Neural cell (in vitro differentiated cells): ENCODE data around the gene SLC6A6. TPM values are rescaled to one million over a fixed set of nuclear protein-coding genes. Genes with fewer than 3 reads are reported as not detected.
"Not testable (repeated sequence)": the region's sequence is repeated elsewhere in the genome, so short reads cannot be mapped to it uniquely, and the experiment has no call there.

Experiments used
- H2AFZ ChIP-seq: fragments of 200-600, 300-800 bp; sonication (generic), shearing (Covaris generic); 2 replicates; pipeline ENCODE4 v1.6.0; 2014; ENCODE audit warnings: low read depth, mild to moderate bottlenecking, antibody characterized with exemption, low read length, moderate library complexity
- H3F3A ChIP-seq: fragments of 200-600 bp; shearing (Covaris generic); 2 replicates; pipeline ENCODE4 v1.6.1; 2016; ENCODE audit warnings: mild to moderate bottlenecking, moderate library complexity, mixed read lengths, antibody characterized with exemption, low read length; ENCODE audit not compliant: insufficient read depth, poor library complexity, severe bottlenecking
- H3K27ac ChIP-seq: fragments of 200-600, 300-800 bp; sonication (generic), shearing (Covaris generic); 2 replicates; pipeline ENCODE4 v1.5.1; 2014; ENCODE audit warnings: mild to moderate bottlenecking, low read length, moderate library complexity
- H3K27me3 ChIP-seq: fragments of 300-800, 200-600 bp; sonication (generic), shearing (Covaris generic); 2 replicates; pipeline ENCODE4 v1.6.0; 2014; ENCODE audit warnings: mild to moderate bottlenecking, low read depth, low read length, moderate library complexity; ENCODE audit not compliant: insufficient read depth
- H3K36me3 ChIP-seq: fragments of 300-800, 200-600 bp; sonication (generic), shearing (Covaris generic); 2 replicates; pipeline ENCODE4 v1.5.1; 2014; ENCODE audit warnings: mild to moderate bottlenecking, antibody characterized with exemption, low read length, moderate library complexity; ENCODE audit not compliant: insufficient read depth
- H3K4me2 ChIP-seq: fragments of 300-800, 200-600 bp; sonication (generic), shearing (Covaris generic); 2 replicates; pipeline ENCODE4 v1.6.0; 2014; ENCODE audit warnings: mild to moderate bottlenecking, low read length
- H3K4me3 ChIP-seq: fragments of 300-800, 200-600 bp; sonication (generic), shearing (Covaris generic); 2 replicates; pipeline ENCODE4 v1.5.1; 2014; ENCODE audit warnings: mild to moderate bottlenecking, low read length, moderate library complexity
- H3K79me2 ChIP-seq: fragments of 200-600 bp; shearing (Covaris generic); replicated peaks from 2 replicates; pipeline ENCODE4 v1.6.0; 2014; ENCODE audit warnings: mild to moderate bottlenecking, low read length, moderate library complexity; ENCODE audit not compliant: insufficient read depth
- H3K9ac ChIP-seq: fragments of 300-800, 200-600 bp; sonication (generic), shearing (Covaris generic); 2 replicates; pipeline ENCODE4 v1.6.1; 2016; ENCODE audit warnings: mild to moderate bottlenecking, low read length, mixed read lengths
- H3K9me2 ChIP-seq: fragments of 200-600 bp; shearing (Covaris generic); 2 replicates; pipeline ENCODE4 v1.6.1; 2016; ENCODE audit warnings: mild to moderate bottlenecking, low read length, mixed read lengths; ENCODE audit not compliant: insufficient read depth
- H3K9me3 ChIP-seq: fragments of 200-600, 300-800 bp; sonication (generic), shearing (Covaris generic); 2 replicates; pipeline ENCODE4 v1.6.1; 2016; ENCODE audit warnings: mild to moderate bottlenecking, mixed run types, low read length, moderate library complexity, mixed read lengths
- H4K20me1 ChIP-seq: fragments of 200-600 bp; shearing (Covaris generic); 2 replicates; pipeline ENCODE4 v1.6.1; 2016; ENCODE audit warnings: mild to moderate bottlenecking, mixed run types; ENCODE audit not compliant: insufficient read depth
- CTCF ChIP-seq: fragments of 450-650 bp; IDR thresholded peaks from 2 replicates; pipeline ENCODE4 v1.5.1; 2014; ENCODE audit warnings: antibody characterized with exemption, mild to moderate bottlenecking, moderate library complexity; ENCODE audit not compliant: poor library complexity, severe bottlenecking
- EP300 ChIP-seq: fragments of 450-650 bp; conservative IDR thresholded peaks from 2 replicates; pipeline ENCODE4 v1.6.1; 2014; ENCODE audit warnings: antibody characterized with exemption, mild to moderate bottlenecking, moderate library complexity; ENCODE audit not compliant: poor library complexity, severe bottlenecking
- EZH2 ChIP-seq: fragments of 200-600, 300-800 bp; shearing (Covaris generic), sonication (generic); IDR thresholded peaks from 2 replicates; pipeline ENCODE4 v1.6.1; 2014; ENCODE audit warnings: antibody characterized with exemption, low read length, borderline replicate concordance, mild to moderate bottlenecking; ENCODE audit not compliant: insufficient read depth, poor library complexity, severe bottlenecking
- MXI1 ChIP-seq: fragments of 450-650 bp; conservative IDR thresholded peaks from 2 replicates; pipeline ENCODE4 v1.6.1; 2014; ENCODE audit warnings: antibody characterized with exemption, mild to moderate bottlenecking; ENCODE audit not compliant: poor library complexity, severe bottlenecking
- POLR2AphosphoS5 ChIP-seq: IDR thresholded peaks from 2 replicates; pipeline ENCODE4 v1.6.1; 2012
- RAD21 ChIP-seq: fragments of 450-650 bp; conservative IDR thresholded peaks from 2 replicates; pipeline ENCODE4 v1.6.1; 2014; ENCODE audit warnings: antibody characterized with exemption, mild to moderate bottlenecking, moderate library complexity
- REST ChIP-seq: IDR thresholded peaks from 2 replicates; pipeline ENCODE4 v1.6.1; 2012; ENCODE audit warnings: borderline replicate concordance
- SMC3 ChIP-seq: fragments of 450-650 bp; conservative IDR thresholded peaks from 2 replicates; pipeline ENCODE4 v1.6.1; 2014; ENCODE audit warnings: antibody characterized with exemption, mild to moderate bottlenecking, moderate library complexity; ENCODE audit not compliant: poor library complexity
- TAF1 ChIP-seq: IDR thresholded peaks from 2 replicates; pipeline ENCODE4 v1.6.1; 2012; ENCODE audit warnings: low read depth
- polyA plus RNA-seq: library from polyadenylated mRNA; depleted of rRNA; stranded (reverse); fragments of >200 nt; gene quantifications from 2 replicates; pipeline ENCODE4 v1.2.3, GENCODE V29; 2014

The SLC6A6 gene
- polyA plus RNA-seq, 1 donor from 2014 or later: 15.9 TPM

GRCh38 chr3:14407203-14407602 lies 4.8 kb downstream of the SLC6A6 start:
- Histone ChIP-seq H3K9me3 (no peaks in the 10 kb centered on the region), H3K27me3 (no peaks in the 10 kb centered on the region), H3F3A (no peaks in the 10 kb centered on the region), H3K9me2 (no peaks in the 10 kb centered on the region), H3K36me3 (no peaks in the 10 kb centered on the region), H3K4me3 (no peak overlapping the region), H2AFZ (no peak overlapping the region), H3K4me2 (no peak overlapping the region), H3K79me2 (peaks cover 33% of the 10 kb centered on the region), H3K9ac (no peak overlapping the region), H3K27ac (no peak overlapping the region), H4K20me1 (no peaks in the 10 kb centered on the region)
- TF ChIP-seq EP300: no peak
- TF ChIP-seq RAD21: no peak
- TF ChIP-seq CTCF: no peak
- no peak for TF ChIP-seq SMC3
- TF ChIP-seq EZH2: no peak
- no peak for TF ChIP-seq REST
- TF ChIP-seq TAF1: no peak
- no peak for TF ChIP-seq POLR2AphosphoS5

GRCh38 chr3:14409779-14410063 lies 7.3 kb downstream of the SLC6A6 start:
- H3K9me3 ChIP-seq, H4K20me1 ChIP-seq, H3F3A ChIP-seq, H3K27me3 ChIP-seq, H3K36me3 ChIP-seq, H2AFZ ChIP-seq, H3K4me2 ChIP-seq, H3K27ac ChIP-seq, H3K4me3 ChIP-seq, H3K9me2 ChIP-seq, H3K9ac ChIP-seq: not testable (repeated sequence)
- peaks cover 24% of the 10 kb centered on the region for H3K79me2 ChIP-seq

GRCh38 chr3:14410106-14410502 lies 7.7 kb downstream of the SLC6A6 start:
- Histone ChIP-seq H3K36me3 (no peaks in the 10 kb centered on the region), H3K4me2 (no peak overlapping the region), H3K9me3 (no peaks in the 10 kb centered on the region), H3K4me3 (no peak overlapping the region), H3K9ac (no peak overlapping the region), H3K79me2 (peaks cover 21% of the 10 kb centered on the region), H2AFZ (no peak overlapping the region), H4K20me1 (no peaks in the 10 kb centered on the region), H3K9me2 (no peaks in the 10 kb centered on the region), H3K27ac (no peak overlapping the region), H3K27me3 (no peaks in the 10 kb centered on the region), H3F3A (no peaks in the 10 kb centered on the region)
- TF ChIP-seq EP300 (no peak), SMC3 (no peak), RAD21 (no peak), TAF1 (no peak), MXI1 (no peak), CTCF (no peak), POLR2AphosphoS5 (no peak), REST (no peak), EZH2 (no peak)
